GM20000 (cell line): ENCODE data around the gene SEC31B.

ENCODE experiments used
- DNase-seq: peaks from one replicate; pipeline ENCODE4 v3.0.0; 2012; ENCODE audit warnings: low spot score
- TF ChIP-seq, protein P1 (sequence below): IDR thresholded peaks from 2 replicates; pipeline ENCODE4 v1.5.1; 2012; ENCODE audit warnings: mild to moderate bottlenecking, control low read depth; ENCODE audit errors: extremely low read depth, missing control alignments

The SEC31B gene

DNA sequence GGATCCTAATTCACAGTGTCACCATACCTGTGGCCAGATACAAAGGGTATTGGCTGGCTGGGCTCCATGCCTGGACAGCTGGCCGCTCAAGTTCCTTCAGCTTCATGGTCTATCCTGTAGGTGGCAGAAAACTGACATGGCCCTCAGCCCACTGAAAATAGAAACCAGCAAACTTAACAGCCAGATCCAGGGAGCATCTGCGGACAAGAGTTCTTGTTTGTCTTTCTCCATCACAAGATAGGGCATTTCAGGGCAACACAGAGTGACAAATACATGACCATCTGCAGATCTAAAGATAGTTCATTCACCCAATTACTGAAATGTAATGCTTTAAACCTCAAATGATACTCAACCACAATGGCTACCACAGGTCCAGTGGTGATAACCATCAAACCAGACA, 2.8 kb downstream of the SEC31B start:
- DNase-seq = no peak
- TF ChIP-seq, protein P1, sequence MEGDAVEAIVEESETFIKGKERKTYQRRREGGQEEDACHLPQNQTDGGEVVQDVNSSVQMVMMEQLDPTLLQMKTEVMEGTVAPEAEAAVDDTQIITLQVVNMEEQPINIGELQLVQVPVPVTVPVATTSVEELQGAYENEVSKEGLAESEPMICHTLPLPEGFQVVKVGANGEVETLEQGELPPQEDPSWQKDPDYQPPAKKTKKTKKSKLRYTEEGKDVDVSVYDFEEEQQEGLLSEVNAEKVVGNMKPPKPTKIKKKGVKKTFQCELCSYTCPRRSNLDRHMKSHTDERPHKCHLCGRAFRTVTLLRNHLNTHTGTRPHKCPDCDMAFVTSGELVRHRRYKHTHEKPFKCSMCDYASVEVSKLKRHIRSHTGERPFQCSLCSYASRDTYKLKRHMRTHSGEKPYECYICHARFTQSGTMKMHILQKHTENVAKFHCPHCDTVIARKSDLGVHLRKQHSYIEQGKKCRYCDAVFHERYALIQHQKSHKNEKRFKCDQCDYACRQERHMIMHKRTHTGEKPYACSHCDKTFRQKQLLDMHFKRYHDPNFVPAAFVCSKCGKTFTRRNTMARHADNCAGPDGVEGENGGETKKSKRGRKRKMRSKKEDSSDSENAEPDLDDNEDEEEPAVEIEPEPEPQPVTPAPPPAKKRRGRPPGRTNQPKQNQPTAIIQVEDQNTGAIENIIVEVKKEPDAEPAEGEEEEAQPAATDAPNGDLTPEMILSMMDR = no peak

DNA sequence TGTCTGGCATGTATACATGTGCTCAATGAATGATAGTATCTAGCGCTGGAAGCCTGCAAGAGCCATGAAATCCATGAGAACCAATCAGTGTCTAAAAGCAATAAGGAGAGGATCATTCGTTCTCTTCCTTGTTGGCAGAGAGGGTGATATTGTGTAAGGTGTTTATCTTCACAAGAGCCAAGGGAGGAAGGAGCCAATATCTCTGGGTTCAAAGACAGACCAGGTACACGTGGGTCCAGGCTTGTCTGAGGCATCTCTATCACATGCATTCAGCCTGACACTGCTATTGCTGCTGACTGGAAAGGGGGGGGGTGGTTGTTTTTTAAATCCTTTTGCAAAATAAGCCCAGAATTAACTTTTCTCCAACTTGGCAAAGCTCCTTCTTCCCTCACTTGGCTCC, 4.0 kb downstream of the SEC31B start:
- no peak for DNase-seq

DNA sequence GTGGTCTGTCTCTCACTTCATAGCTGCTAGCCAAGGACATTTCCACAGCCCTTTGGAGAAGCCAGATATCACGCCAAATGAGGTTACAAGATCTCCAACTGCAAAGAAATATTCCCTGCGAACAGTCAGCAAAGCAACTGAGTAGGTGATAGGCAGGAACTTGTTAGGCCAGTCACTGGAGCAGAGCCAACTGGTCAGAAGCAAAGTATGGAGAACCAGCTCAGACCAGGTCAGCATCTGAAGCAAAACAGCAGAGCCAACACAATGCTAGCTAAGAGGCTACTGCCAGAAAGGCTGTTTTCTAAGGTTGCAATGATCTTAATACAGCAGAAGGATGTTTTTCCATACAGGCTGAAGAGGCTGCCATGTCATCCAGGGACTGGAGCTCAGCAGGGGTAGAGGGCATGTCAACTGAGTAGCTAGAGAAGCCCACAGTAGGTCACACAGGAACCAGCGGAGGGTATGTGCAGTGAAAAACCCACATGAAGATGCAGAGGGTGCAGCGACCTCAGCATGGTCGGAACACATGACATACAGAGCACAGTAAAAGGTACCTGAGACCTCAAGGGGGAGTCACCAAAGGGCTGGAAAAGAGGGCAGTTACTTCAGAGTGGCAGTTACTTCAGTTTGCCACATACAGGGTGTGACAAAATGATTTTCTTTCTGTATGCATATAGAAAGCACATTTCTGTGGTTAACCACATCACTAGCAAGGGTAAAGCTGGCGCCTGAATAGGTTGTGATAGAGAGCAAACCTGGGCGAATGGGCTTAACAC, 8.9 kb downstream of the SEC31B start:
- no peak for DNase-seq
- TF ChIP-seq, protein P1 = no peak

More for the DNA sequence above, 4.0 kb downstream of the SEC31B start:
- TF ChIP-seq, protein P1 = no peak

DNA sequence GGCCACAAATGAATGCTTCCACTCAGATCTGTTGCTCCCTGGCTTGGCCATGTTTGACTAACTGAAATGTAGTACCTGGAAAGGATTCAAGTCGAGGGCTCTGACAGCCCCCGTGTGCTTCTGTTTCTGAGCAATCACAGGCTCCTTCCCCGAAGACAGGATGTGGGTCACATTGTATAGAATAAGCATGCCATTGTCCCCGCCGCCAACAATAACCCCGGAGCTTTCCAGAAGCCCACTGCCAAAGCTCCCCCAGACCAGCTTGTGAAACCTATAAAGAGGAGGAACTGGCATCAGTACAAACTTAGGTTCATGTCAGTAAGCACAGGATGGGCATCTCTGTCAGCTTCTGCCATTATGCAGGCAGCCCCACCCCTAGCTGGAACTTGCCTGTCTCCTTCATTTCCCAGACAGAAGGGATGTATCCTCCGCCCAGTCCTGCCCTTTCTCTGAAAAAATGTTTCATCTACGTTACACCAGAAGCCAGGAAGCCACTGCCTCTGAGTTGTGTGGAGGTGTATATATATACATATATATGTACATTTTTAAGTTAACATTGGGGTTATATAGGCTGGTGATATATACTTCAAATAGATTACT, 10.3 kb downstream of the SEC31B start:
- TF ChIP-seq, protein P1 = no peak
- no peak for DNase-seq

DNA sequence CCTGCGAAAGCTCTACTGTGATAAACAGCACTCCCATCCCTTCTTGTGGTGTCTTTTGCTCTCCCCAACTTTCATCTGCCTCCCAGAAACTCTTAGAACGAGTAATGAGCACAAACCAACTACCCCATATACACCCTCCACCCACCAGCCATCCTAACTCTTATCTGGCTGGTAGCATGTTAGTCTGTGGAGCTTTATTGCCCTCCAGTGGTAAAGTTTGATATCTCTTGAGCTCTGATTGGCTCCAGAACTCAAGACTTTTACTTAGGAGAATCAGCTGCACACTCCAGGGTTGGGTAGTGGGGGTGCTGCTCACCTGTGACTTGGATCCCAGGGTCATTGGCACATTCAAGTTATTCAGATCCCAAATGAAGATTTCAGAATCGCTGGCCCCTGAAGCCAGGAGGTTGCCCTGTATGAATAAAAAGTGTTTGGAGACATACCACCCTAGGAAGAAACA, 10.9 kb downstream of the SEC31B start:
- peak; percentile 65 for DNase-seq
- TF ChIP-seq, protein P1 = peak; percentile 54

DNA sequence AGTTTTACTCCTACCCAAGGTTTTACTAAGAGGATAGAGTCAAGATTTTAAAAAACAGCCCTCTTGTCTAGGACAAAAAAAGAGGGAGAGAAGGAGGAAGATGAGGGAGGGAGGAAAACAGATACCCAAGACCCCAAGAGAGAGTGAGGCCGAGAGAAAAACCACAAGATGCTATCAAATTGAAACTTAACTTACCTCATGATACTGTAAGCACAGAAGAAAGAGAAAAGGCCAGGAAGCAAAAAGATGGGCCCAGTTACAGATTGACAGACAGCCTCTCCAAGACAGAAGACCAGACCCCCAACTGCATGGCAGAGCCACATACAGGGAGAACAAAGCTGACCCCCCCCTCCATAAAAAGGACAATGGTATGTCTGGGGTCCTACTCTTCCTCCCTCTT, 11.4 kb downstream of the SEC31B start:
- TF ChIP-seq, protein P1 = no peak

DNA sequence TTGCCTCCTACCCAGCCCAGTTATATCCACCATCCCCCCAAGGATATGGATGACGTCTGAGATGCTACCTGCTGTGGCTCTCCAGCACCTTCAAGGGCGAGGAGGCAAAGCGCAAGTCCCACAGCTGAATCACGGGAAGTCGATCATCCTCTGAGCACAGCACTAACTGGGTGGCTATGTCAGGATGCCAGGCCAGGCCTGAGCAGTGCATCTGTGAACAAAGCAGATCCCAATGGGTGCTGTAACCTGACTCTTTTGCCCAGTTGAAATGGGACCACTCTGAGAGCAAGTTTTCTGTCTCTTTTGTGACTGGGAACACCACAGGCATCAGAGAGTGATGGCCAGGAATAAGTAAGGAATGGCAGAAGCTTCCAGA, 12.3 kb downstream of the SEC31B start:
- TF ChIP-seq, protein P1 = no peak
- DNase-seq = no peak

More for the DNA sequence above, 11.4 kb downstream of the SEC31B start:
- no peak for DNase-seq
